ENCODE measurements around the gene GPHB5. TPM values are rescaled to one million over a fixed set of nuclear protein-coding genes. Genes with fewer than 3 reads are reported as not detected.

GPHB5 gene
- total RNA-seq, 2 experiments from 2014 or later, result not detected

GRCh38 chr14:63267171-63267570, 51.6 kb downstream of the GPHB5 start:
- no peak for DNase-seq (ENCODE audit: low spot score)
- H3K36me3 ChIP-seq (ENCODE audit: insufficient read depth, low read length), result no peaks in the 10 kb centered on the region
- no peaks in the 10 kb centered on the region for H3K9me2 ChIP-seq (ENCODE audit: insufficient read depth, low read length)
- H3K79me2 ChIP-seq (ENCODE audit: insufficient read depth, low read depth, low read length), result no peaks in the 10 kb centered on the region
- H3K4me1 ChIP-seq (ENCODE audit: insufficient read depth, low read length, poor library complexity, severe bottlenecking), result no peaks in the 10 kb centered on the region
- H4K20me1 ChIP-seq (ENCODE audit: insufficient read depth, low read length), result no peaks in the 10 kb centered on the region
- H3K4me2 ChIP-seq (ENCODE audit: low read length), result no peak overlapping the region
- POLR2A ChIA-PET, result no interaction called here
- H2AFZ ChIP-seq (ENCODE audit: low read length), result no peak overlapping the region
- 0 out of 2 replicates have a peak, but pooled peaks cover 9% of the 10 kb centered on the region for H3K9me3 ChIP-seq (ENCODE audit: low read length)
- H3K4me3 ChIP-seq (ENCODE audit: low read depth, low read length, poor library complexity, severe bottlenecking), result no peak overlapping the region
- no peak for TF ChIP-seq CTCF (conservative IDR thresholded peaks at IDR 0.05; ENCODE audit: low read length)
- no peak for TF ChIP-seq EZH2phosphoT487 (IDR thresholded peaks at IDR 0.05; ENCODE audit: borderline replicate concordance, low read depth, low read length)
- intact Hi-C loops (cut with micrococcal nuclease; ENCODE audit: unreplicated experiment), result no loop called here
- BruUV-seq (replicated peaks), result no TSS peak
- no peak overlapping the region for H3K27ac ChIP-seq (ENCODE audit: low read depth, low read length, poor library complexity, severe bottlenecking)
- CTCF ChIA-PET (ENCODE audit: unreplicated experiment), result interaction anchor here (0.9 kb wide), 1 partner anchor 11 kb away, joined by 3 read pairs; no protein-coding TSS in a partner anchor

GRCh38 chr14:63266106-63266505, 52.6 kb downstream of the GPHB5 start:
- no peak for TF ChIP-seq EZH2phosphoT487 (IDR thresholded peaks at IDR 0.05; ENCODE audit: borderline replicate concordance, low read depth, low read length)
- TF ChIP-seq CTCF (conservative IDR thresholded peaks at IDR 0.05; ENCODE audit: low read length), result no peak
- BruUV-seq (replicated peaks), result no TSS peak
- Histone ChIP-seq H3K4me1 (ENCODE audit: insufficient read depth, low read length, poor library complexity, severe bottlenecking) (no peaks in the 10 kb centered on the region), H2AFZ (ENCODE audit: low read length) (no peak overlapping the region), H3K4me3 (ENCODE audit: low read depth, low read length, poor library complexity, severe bottlenecking) (no peak overlapping the region), H3K36me3 (ENCODE audit: insufficient read depth, low read length) (no peaks in the 10 kb centered on the region), H3K27ac (ENCODE audit: low read depth, low read length, poor library complexity, severe bottlenecking) (no peak overlapping the region), H3K9me2 (ENCODE audit: insufficient read depth, low read length) (no peaks in the 10 kb centered on the region), H3K79me2 (ENCODE audit: insufficient read depth, low read depth, low read length) (no peaks in the 10 kb centered on the region), H4K20me1 (ENCODE audit: insufficient read depth, low read length) (no peaks in the 10 kb centered on the region), H3K9me3 (ENCODE audit: low read length) (0 out of 2 replicates have a peak, but pooled peaks cover 9% of the 10 kb centered on the region), H3K4me2 (ENCODE audit: low read length) (no peak overlapping the region)
- POLR2A ChIA-PET, result no interaction called here
- no peak for DNase-seq (ENCODE audit: low spot score)
- intact Hi-C loops (cut with micrococcal nuclease; ENCODE audit: unreplicated experiment), result no loop called here
- CTCF ChIA-PET (ENCODE audit: unreplicated experiment), result no interaction called here

Other genes starting within 250 kb of the GPHB5 start
- not detected in 2 replicates for gene RHOJ, start 114.5 kb downstream of the GPHB5 start, total RNA-seq (2014; rRNA removed; shearing (Covaris generic))
- not detected in 2 replicates for gene RHOJ, start 114.5 kb downstream of the GPHB5 start, total RNA-seq (2022)
- gene PPP2R5E, start 224.4 kb upstream of the GPHB5 start, total RNA-seq (2014; rRNA removed; shearing (Covaris generic)), result 10.1 and 12.5 TPM in 2 replicates
- 47.8 and 48.8 TPM in 2 replicates for gene PPP2R5E, start 224.4 kb upstream of the GPHB5 start, total RNA-seq (2022)